Activated CD8-positive, alpha-beta T cell treated with anti-CD3 and anti-CD28 coated beads for 36 hours (primary cell): ENCODE results near the gene C19orf85. TPM values are rescaled to one million over a fixed set of nuclear protein-coding genes. Genes with fewer than 3 reads are reported as not detected.
A peak's percentile ranks its signal among the peaks of the same experiment; 100 is the strongest.

ENCODE experiments used
- ATAC-seq: fragments of 200-7000 bp; cut with Tn5 transposase; one replicate; pipeline ENCODE4 v1.10.0; 2021; ENCODE audit warnings: mild to moderate bottlenecking, moderate library complexity
- CTCF ChIA-PET: fragments of 350-600 bp; sonication (Branson Sonifier 250); formaldehyde crosslinking; loops from one replicate; lab custom pipeline; 2021; ENCODE audit warnings: antibody characterized with exemption; lab: Charles Lee
- POLR2A ChIA-PET: fragments of 350-600 bp; sonication (Branson Sonifier 250); formaldehyde crosslinking; loops from one replicate; lab custom pipeline; 2021; ENCODE audit warnings: antibody characterized with exemption; lab: Charles Lee
- DNase-seq: peaks from one replicate; pipeline ENCODE4 v3.0.0-alpha.2; 2020
- H3K27ac Mint-ChIP-seq: one replicate; pipeline ENCODE4 v1.8.0; 2021; ENCODE audit warnings: mild to moderate bottlenecking, mixed read lengths
- H3K27me3 Mint-ChIP-seq: one replicate; pipeline ENCODE4 v1.8.0; 2021; ENCODE audit warnings: mixed read lengths
- H3K36me3 Mint-ChIP-seq: one replicate; pipeline ENCODE4 v1.8.0; 2021; ENCODE audit warnings: low read depth, mixed read lengths
- H3K4me1 Mint-ChIP-seq: one replicate; pipeline ENCODE4 v1.8.0; 2021; ENCODE audit warnings: low read depth, mixed read lengths
- H3K4me3 Mint-ChIP-seq: one replicate; pipeline ENCODE4 v1.8.0; 2021; ENCODE audit warnings: mild to moderate bottlenecking, moderate library complexity, mixed read lengths
- H3K9me3 Mint-ChIP-seq: one replicate; pipeline ENCODE4 v1.8.0; 2021; ENCODE audit warnings: mixed read lengths
- CTCF ChIP-seq: fragments of 200-600 bp; IDR thresholded peaks from one replicate; pipeline ENCODE4 v1.8.0; 2022; ENCODE audit warnings: antibody characterized with exemption, mild to moderate bottlenecking
- intact Hi-C: fragments of 100-400 bp; cut with micrococcal nuclease; formaldehyde crosslinking; loops from one replicate; pipeline ENCODE4 v1.10.0; 2022
- total RNA-seq, 2 experiments: library from RNA; stranded (reverse); gene quantifications; one replicate each; pipeline ENCODE4 v1.2.3, GENCODE V29; 2021

C19orf85 gene
- total RNA-seq, 2 experiments from 2014 or later: not detected

- H3K36me3 Mint-ChIP-seq: no peaks in the 10 kb centered on the region
- ChIA-PET CTCF (interaction anchor here (1.1 to 5.6 kb wide), 3 partner anchors 16 to 20 kb away, joined by 3 to 31 read pairs (median 10); no protein-coding TSS in a partner anchor), POLR2A (interaction anchor here (0.7 to 3.5 kb wide), 3 partner anchors 8 to 11 kb away, joined by 3 to 22 read pairs (median 3); partner anchors contain the start of gene ZNF628)
- H3K9me3 Mint-ChIP-seq: no peaks in the 10 kb centered on the region
- DNase-seq (no peak), ATAC-seq (no peak)
- no peak for TF ChIP-seq CTCF
- H3K4me3 Mint-ChIP-seq: peak overlapping the region; percentile 82
- H3K4me1 Mint-ChIP-seq: peaks cover 30% of the 10 kb centered on the region
- intact Hi-C loops: no loop called here
- H3K27me3 Mint-ChIP-seq: no peaks in the 10 kb centered on the region
- H3K27ac Mint-ChIP-seq: no peak overlapping the region
Measured at GRCh38 chr19:55483706-55484592, 19.4 kb upstream of the C19orf85 start.

DNA sequence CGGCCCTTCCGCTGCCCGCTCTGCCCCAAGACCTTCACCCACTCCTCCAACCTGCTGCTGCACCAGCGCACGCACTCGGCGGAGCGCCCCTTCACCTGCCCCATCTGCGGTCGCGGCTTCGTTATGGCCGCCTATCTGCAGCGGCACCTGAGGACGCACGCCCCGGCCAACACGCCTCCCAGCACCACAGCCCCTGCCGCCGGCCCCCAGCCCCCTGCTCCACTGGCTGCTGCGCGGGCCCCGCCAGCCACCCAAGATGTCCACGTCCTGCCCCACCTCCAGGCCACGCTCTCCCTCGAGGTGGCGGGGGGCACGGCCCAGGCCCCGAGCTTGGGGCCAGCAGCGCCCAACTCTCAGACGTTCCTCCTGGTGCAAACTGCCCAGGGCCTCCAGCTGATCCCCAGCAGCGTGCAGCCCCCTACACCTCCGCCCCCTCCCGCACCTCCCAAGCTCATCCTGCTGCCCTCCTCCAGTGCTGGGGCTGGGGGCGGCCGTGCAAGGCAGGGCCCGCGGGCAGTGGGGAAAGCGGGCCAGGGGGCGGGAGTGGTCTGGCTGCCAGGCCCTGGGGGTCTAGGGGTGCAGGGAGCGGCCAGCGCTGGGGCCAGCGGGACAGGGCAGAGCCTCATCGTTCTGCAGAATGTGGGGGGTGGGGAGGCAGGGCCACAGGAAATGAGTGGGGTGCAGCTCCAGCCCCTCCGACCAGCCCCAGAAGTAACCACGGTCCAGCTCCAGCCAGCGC is 18.6 kb upstream of the C19orf85 start:
- ATAC-seq (no peak), DNase-seq (no peak)
- H3K27ac Mint-ChIP-seq: no peak overlapping the region
- TF ChIP-seq CTCF: no peak
- H3K36me3 Mint-ChIP-seq: no peaks in the 10 kb centered on the region
- H3K4me3 Mint-ChIP-seq: no peak overlapping the region
- ChIA-PET POLR2A (interaction anchor here (0.5 to 1.0 kb wide), 2 partner anchors 8 to 12 kb away, joined by 3 read pairs; no protein-coding TSS in a partner anchor), CTCF (interaction anchor here (1.1 to 5.6 kb wide), 2 partner anchors 15 to 21 kb away, joined by 3 to 31 read pairs; no protein-coding TSS in a partner anchor)
- intact Hi-C loops: no loop called here
- no peaks in the 10 kb centered on the region for H3K9me3 Mint-ChIP-seq
- H3K27me3 Mint-ChIP-seq: no peaks in the 10 kb centered on the region
- H3K4me1 Mint-ChIP-seq: peaks cover 36% of the 10 kb centered on the region

- intact Hi-C loops: no loop called here
- CTCF ChIA-PET: no interaction called here
- no peak overlapping the region for H3K27ac Mint-ChIP-seq
- POLR2A ChIA-PET: interaction anchor here (0.5 to 1.0 kb wide), 2 partner anchors 9 to 12 kb away, joined by 3 read pairs; no protein-coding TSS in a partner anchor
- TF ChIP-seq CTCF: no peak
- no peaks in the 10 kb centered on the region for H3K27me3 Mint-ChIP-seq
- no peaks in the 10 kb centered on the region for H3K36me3 Mint-ChIP-seq
- ATAC-seq (no peak), DNase-seq (no peak)
- no peaks in the 10 kb centered on the region for H3K9me3 Mint-ChIP-seq
- H3K4me1 Mint-ChIP-seq: peaks cover 37% of the 10 kb centered on the region
- H3K4me3 Mint-ChIP-seq: no peak overlapping the region
Measured at GRCh38 chr19:55482156-55482961, 17.8 kb upstream of the C19orf85 start.

DNA sequence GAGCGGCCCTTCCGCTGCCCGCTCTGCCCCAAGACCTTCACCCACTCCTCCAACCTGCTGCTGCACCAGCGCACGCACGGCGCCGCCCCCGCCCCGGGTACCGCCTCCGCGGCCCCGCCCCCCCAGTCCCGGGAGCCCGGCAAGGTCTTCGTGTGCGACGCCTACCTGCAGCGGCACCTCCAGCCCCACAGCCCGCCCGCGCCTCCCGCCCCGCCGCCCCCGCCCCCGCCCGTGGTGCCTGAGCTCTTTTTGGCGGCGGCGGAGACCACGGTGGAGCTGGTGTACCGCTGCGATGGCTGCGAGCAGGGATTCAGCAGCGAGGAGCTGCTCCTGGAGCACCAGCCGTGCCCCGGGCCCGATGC is 17.2 kb upstream of the C19orf85 start:
- TF ChIP-seq CTCF: no peak
- H3K36me3 Mint-ChIP-seq: peaks cover 2% of the 10 kb centered on the region
- DNase-seq (no peak), ATAC-seq (no peak)
- H3K27ac Mint-ChIP-seq: no peak overlapping the region
- ChIA-PET POLR2A (no interaction called here), CTCF (no interaction called here)
- no peaks in the 10 kb centered on the region for H3K27me3 Mint-ChIP-seq
- no peak overlapping the region for H3K4me3 Mint-ChIP-seq
- peaks cover 34% of the 10 kb centered on the region for H3K4me1 Mint-ChIP-seq
- intact Hi-C loops: no loop called here
- H3K9me3 Mint-ChIP-seq: no peaks in the 10 kb centered on the region
